Stomach (tissue), 4 donors: ENCODE results near the gene IFNK.

Experiments
- EP300 ChIP-seq: sonication (generic); formaldehyde crosslinking; IDR thresholded peaks from one replicate; pipeline ENCODE4 v1.6.1; 2017; ENCODE audit warnings: antibody characterized with exemption
- POLR2A ChIP-seq, 4 donors: fragments of 450-650 bp; IDR thresholded peaks; one replicate each; pipeline ENCODE4 v1.6.1; 2016; ENCODE audit warnings: antibody characterized with exemption in 4 of 4, control low read depth in 2 of 4, mild to moderate bottlenecking in 1 of 4, moderate library complexity in 1 of 4
- TF ChIP-seq, protein P1 (sequence below), 7 experiments: fragments of 450-650 bp in 4 of 7; fragments of 200-600 bp in 3 of 7; sonication (generic) in 3 of 7; IDR thresholded peaks; one replicate each; pipeline ENCODE4 v1.5.1; 2016 to 2019; ENCODE audit warnings: antibody characterized with exemption in 7 of 7, control low read depth in 2 of 7, mild to moderate bottlenecking in 1 of 7

DNA sequence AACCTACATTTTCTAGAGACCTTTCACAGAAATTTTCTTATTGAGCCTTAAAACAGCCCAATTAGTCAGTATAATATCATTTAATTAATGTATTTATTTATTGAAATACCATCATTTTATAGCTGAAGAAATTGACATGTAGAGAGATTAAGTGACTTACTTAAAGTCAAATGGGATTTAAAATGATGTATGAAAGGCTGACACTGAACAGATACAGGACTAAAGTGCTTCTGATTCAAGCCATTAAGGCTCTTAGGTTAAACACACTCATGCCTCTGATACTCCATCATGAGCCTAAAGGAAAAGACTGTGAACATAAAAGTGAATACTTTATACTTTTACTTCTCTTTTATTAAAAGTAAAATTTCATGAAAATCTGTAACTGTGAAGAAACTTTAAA is 36.4 kb downstream of the IFNK start:
- TF ChIP-seq, protein P1, sequence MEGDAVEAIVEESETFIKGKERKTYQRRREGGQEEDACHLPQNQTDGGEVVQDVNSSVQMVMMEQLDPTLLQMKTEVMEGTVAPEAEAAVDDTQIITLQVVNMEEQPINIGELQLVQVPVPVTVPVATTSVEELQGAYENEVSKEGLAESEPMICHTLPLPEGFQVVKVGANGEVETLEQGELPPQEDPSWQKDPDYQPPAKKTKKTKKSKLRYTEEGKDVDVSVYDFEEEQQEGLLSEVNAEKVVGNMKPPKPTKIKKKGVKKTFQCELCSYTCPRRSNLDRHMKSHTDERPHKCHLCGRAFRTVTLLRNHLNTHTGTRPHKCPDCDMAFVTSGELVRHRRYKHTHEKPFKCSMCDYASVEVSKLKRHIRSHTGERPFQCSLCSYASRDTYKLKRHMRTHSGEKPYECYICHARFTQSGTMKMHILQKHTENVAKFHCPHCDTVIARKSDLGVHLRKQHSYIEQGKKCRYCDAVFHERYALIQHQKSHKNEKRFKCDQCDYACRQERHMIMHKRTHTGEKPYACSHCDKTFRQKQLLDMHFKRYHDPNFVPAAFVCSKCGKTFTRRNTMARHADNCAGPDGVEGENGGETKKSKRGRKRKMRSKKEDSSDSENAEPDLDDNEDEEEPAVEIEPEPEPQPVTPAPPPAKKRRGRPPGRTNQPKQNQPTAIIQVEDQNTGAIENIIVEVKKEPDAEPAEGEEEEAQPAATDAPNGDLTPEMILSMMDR (IDR thresholded peaks at IDR 0.05) = no peak
- TF ChIP-seq POLR2A (IDR thresholded peaks at IDR 0.05) = no peak
- no peak for TF ChIP-seq EP300
